ENCODE measurements around the gene NPTXR. TPM values are rescaled to one million over a fixed set of nuclear protein-coding genes. Genes with fewer than 3 reads are reported as not detected.

NPTXR gene
- total RNA-seq, 2 donors from 2014 or later = 2.1 to 2.5 TPM

DNA sequence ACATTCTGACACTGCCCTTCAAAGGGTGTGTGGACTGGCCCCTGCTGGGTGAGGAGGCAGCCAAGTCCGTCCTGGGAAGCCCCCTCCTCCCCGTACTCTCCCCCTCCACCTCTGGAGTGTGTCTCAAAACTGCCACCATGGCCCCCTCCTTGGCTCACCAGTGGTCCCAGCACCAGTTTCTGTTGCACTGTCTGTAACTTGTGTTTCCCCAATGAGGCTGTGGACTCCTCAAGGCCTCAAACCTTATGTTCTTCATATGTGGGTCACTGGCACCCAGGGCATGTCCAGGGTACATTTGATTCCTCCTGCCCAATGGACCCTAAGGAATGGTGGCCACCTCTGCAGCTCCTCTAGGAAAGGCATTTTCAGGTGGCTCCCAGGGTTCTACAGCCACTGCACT is 6.6 kb upstream of the NPTXR start:
- Mint-ChIP-seq H3K27ac (no peak overlapping the region), H3K9me3 (no peaks in the 10 kb centered on the region), H3K4me3 (no peak overlapping the region), H3K27me3 (ENCODE audit: insufficient read depth) (peaks cover 57% of the 10 kb centered on the region), H3K4me1 (no peaks in the 10 kb centered on the region), H3K36me3 (ENCODE audit: low read depth) (no peaks in the 10 kb centered on the region)
- no peak for TF ChIP-seq CTCF (conservative IDR thresholded peaks at IDR 0.05)
- WGBS, 2 experiments (ENCODE audit: insufficient coverage in 1 of 2, insufficient read length in 1 of 2) = 66 to 67% methylated on average over 2 of the region's 2 CpGs
- H3K9me3 ChIP-seq (ENCODE audit: control insufficient read depth, low read length) = no peaks in the 10 kb centered on the region
- H3K36me3 ChIP-seq (ENCODE audit: control insufficient read depth, insufficient read depth, low read length) = no peaks in the 10 kb centered on the region
- no peak for DNase-seq
- peaks cover 17% of the 10 kb centered on the region for H3K27me3 ChIP-seq (ENCODE audit: control insufficient read depth, insufficient read depth, low read length, poor library complexity, severe bottlenecking)
- no peaks in the 10 kb centered on the region for H3K4me1 ChIP-seq (ENCODE audit: control insufficient read depth, insufficient read depth, low read length)
- H3K9ac ChIP-seq (ENCODE audit: extremely low read depth, low read length, poor library complexity, severe bottlenecking) = no peak overlapping the region
- no peak overlapping the region for H3K4me3 ChIP-seq (ENCODE audit: low read length)
- no peak overlapping the region for H3K27ac ChIP-seq (ENCODE audit: low read depth, low read length)

GRCh38 chr22:38849811-38850210 is 6.0 kb upstream of the NPTXR start:
- Mint-ChIP-seq H3K27ac (no peak overlapping the region), H3K4me1 (no peaks in the 10 kb centered on the region), H3K27me3 (ENCODE audit: insufficient read depth) (peaks cover 62% of the 10 kb centered on the region), H3K9me3 (no peaks in the 10 kb centered on the region), H3K36me3 (ENCODE audit: low read depth) (no peaks in the 10 kb centered on the region), H3K4me3 (no peak overlapping the region)
- no peak for DNase-seq
- no peak overlapping the region for H3K27ac ChIP-seq (ENCODE audit: low read depth, low read length)
- whole genome bisulfite sequencing, 2 experiments (ENCODE audit: insufficient coverage in 1 of 2, insufficient read length in 1 of 2) = 76 to 83% methylated on average over 4 to 6 of the region's 6 CpGs
- H3K4me3 ChIP-seq (ENCODE audit: low read length) = no peak overlapping the region
- no peak overlapping the region for H3K9ac ChIP-seq (ENCODE audit: extremely low read depth, low read length, poor library complexity, severe bottlenecking)
- H3K36me3 ChIP-seq (ENCODE audit: control insufficient read depth, insufficient read depth, low read length) = no peaks in the 10 kb centered on the region
- H3K9me3 ChIP-seq (ENCODE audit: control insufficient read depth, low read length) = no peaks in the 10 kb centered on the region
- peaks cover 23% of the 10 kb centered on the region for H3K27me3 ChIP-seq (ENCODE audit: control insufficient read depth, insufficient read depth, low read length, poor library complexity, severe bottlenecking)
- no peak for TF ChIP-seq CTCF (conservative IDR thresholded peaks at IDR 0.05)
- no peaks in the 10 kb centered on the region for H3K4me1 ChIP-seq (ENCODE audit: control insufficient read depth, insufficient read depth, low read length)

GRCh38 chr22:38846412-38846811 is 2.6 kb upstream of the NPTXR start:
- 88% methylated on average over 1 of the region's 1 CpG; no CpG with 5 or more reads in 1 of the 2 experiments for WGBS, 2 experiments (ENCODE audit: insufficient coverage in 1 of 2, insufficient read length in 1 of 2)
- Histone ChIP-seq H3K27me3 (ENCODE audit: control insufficient read depth, insufficient read depth, low read length, poor library complexity, severe bottlenecking) (peaks cover 46% of the 10 kb centered on the region), H3K27ac (ENCODE audit: low read depth, low read length) (no peak overlapping the region), H3K9me3 (ENCODE audit: control insufficient read depth, low read length) (no peaks in the 10 kb centered on the region), H3K9ac (ENCODE audit: extremely low read depth, low read length, poor library complexity, severe bottlenecking) (no peak overlapping the region), H3K36me3 (ENCODE audit: control insufficient read depth, insufficient read depth, low read length) (no peaks in the 10 kb centered on the region), H3K4me1 (ENCODE audit: control insufficient read depth, insufficient read depth, low read length) (no peaks in the 10 kb centered on the region), H3K4me3 (ENCODE audit: low read length) (no peak overlapping the region)
- no peak for DNase-seq
- Mint-ChIP-seq H3K27ac (no peak overlapping the region), H3K9me3 (no peaks in the 10 kb centered on the region), H3K4me1 (no peaks in the 10 kb centered on the region), H3K4me3 (no peak overlapping the region), H3K27me3 (ENCODE audit: insufficient read depth) (peaks cover 79% of the 10 kb centered on the region), H3K36me3 (ENCODE audit: low read depth) (no peaks in the 10 kb centered on the region)
- TF ChIP-seq CTCF (conservative IDR thresholded peaks at IDR 0.05) = no peak

Data from endodermal cell (in vitro differentiated cells).